SK-N-DZ (cell line): ENCODE data around the gene LCN12. TPM values are rescaled to one million over a fixed set of nuclear protein-coding genes. Genes with fewer than 3 reads are reported as not detected.

Experiments
- DNase-seq: peaks from one replicate; pipeline ENCODE4 v3.0.0-alpha.2; 2015; ENCODE audit warnings: low spot score
- polyA plus RNA-seq, 2 experiments: library from polyadenylated mRNA; depleted of rRNA; stranded (reverse); fragments of >200 nt; gene quantifications; 2 replicates each; pipeline ENCODE4 v1.2.3, GENCODE V29; 2014

The LCN12 gene, protein sequence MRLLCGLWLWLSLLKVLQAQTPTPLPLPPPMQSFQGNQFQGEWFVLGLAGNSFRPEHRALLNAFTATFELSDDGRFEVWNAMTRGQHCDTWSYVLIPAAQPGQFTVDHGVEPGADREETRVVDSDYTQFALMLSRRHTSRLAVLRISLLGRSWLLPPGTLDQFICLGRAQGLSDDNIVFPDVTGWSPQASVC
- 0.36 TPM in 1 of 2 replicates, not detected in the other for polyA plus RNA-seq (2014; cell fraction: cytosol; rRNA removed)
- polyA plus RNA-seq (2014; cell fraction: nucleus; rRNA removed), result 0.96 and 1.3 TPM in 2 replicates

DNA sequence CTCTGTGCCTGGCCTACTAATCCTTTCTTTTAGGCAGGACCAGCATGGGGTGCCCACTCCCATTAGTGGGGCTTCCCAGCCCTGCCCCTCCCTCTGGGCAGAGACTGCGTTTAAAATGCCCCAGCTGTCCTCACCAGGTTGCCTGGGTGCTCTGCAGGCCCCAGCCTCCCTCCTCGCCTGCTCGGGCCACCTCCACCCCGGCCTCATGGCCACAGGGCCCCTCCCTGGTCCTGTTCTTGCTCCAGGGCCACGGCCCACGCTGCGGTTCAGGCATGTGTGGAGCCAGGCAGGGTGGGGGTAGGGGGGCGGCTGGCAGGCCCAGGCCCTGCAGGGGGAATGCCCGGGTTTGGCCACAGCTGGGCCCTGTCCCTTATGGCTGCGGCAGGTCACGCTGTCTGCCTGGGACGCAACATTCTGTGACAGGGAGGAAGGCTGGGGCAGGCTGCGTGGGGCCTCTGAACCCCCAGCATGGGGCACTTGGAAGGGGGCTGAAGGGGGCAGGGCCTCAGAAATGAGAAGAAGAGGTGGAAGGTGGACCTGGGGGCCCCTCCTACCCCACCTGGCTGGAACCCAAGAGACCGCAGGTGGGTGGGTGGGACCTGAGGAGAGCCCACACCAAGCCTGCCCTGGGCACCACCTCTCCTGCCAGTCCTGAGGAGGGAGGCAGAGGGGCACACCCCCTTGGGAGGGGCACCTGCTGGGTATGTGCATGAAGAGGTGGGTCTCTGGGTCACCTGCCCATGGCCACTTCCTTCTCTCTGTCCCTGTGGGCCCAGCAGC lies at the start of gene LCN12:
Gene LCN12, plus strand, starts transcription at position 733 of the 780 bp plus-strand sequence. CDS start 55 bp downstream, outside the sequence.
- no peak for DNase-seq

DNA sequence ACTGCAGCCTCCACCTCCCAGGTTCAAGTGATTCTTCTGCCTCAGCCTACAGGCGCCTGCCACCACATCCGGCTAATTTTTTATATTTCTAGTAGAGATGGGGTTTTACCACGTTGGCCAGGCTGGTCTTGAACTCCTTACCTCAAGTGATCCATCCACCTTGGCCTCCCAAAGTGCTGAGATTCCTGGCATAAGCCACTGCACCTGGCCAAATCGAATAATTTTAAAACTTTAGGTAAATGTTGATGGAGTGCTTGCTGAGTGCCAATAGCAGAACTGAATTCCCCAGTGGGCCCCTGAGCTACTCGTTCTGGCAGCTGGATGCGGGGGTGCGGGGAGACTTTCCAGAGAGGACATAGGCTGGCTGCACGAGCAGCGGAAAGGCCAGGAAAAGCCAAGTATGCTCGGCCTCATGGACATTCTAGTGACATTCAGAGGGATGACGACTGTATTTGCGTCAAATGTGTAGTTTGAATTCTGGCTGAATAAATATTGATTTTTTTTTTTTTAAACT lies 49.0 kb upstream of the LCN12 start:
- no peak for DNase-seq

DNA sequence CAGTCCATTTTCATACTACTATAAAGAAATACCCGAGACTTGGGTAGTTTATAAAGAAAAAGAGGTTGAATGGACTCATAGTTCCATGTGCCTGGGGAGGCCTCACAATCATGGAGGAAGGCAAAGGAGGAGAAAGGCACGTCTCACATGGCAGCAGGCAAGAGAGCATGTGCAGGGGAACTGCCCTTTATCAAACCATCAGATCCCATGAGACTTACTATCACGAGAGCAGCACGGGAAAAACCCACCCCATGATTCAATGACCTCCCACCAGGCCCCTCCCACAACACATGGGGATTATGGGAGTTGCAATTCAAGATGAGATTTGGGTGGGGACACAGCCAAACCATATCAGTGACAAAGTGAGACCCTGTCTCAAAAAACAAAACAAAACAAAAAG lies 45.8 kb upstream of the LCN12 start:
- DNase-seq, result no peak

DNA sequence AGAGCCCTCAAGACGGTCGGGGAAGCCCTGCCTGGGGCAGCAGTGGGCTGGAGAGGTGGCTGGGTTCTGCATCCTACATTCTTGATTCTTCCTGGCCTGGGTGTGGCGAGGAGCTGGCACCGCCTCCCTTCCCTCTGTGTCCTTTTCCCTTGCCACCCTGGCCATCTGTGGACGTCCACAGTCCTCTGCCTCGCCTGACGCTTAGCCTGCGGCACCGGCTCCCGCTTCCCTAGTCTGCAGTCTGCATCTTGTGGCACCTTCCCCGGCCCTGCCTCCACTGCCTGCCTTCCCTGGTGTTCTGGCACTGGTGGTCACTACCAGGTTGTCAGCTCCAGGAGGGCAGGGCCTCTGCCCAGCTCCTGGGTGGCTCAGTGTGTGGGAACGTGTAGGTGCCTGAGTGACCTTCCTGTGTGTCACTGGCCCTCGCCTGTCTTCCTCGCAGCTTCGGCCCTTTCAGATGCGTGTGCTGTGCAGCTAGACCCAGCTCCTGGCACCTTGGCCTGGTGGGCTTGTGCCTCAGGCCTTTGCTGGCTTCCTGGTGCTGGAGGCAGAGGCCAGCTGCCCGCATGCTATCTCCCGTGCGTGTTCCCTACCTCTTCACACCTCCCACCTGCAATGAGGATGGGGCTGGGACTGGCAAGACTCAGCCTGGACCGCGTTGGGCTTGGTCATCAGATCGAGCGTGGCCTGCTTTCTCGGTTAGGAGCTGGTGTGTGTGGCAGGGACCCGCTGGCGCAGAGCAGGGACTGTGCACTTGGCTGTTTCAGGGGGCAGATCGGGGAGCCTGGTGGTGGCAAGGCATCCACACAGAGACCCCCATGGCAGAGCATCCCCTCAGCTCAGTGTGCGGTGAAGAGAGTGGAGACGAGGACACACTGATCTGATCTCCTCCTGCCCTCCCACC lies 44.8 kb upstream of the LCN12 start:
- no peak for DNase-seq

DNA sequence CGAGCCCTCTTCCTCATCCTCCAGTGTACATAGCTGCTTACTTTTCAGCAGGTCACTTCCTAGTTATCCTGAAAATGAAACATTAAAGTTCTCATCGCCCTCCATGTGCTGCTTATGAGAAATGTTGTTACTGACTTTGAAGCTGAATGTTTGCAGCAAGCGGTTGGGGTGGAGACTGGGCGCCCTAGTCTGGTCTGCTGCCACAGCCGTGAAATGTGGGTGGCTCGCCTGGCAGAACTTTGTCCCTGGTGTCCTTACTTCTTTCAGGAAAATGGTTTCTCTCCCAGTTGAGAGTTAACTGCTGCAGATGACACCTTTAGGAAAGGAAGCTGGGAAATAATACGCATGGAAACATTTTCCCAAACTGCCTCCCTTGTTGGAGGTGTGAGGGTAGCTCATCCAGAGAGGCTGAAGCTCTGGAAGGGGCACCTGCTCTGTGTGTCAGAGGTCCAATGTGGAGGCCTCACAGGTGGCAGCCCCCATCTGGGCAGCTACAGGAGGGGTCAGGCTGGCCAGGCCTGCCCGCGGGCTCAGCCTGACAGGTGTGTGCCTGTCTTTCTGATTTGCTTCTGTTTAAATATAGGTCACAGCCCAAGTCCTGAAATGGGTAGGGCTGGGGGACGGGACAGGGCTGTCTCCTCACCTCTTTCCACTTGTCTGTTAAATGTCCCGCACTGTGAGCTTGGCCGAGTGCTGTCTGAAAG lies 41.7 kb upstream of the LCN12 start:
- DNase-seq, result no peak

DNA sequence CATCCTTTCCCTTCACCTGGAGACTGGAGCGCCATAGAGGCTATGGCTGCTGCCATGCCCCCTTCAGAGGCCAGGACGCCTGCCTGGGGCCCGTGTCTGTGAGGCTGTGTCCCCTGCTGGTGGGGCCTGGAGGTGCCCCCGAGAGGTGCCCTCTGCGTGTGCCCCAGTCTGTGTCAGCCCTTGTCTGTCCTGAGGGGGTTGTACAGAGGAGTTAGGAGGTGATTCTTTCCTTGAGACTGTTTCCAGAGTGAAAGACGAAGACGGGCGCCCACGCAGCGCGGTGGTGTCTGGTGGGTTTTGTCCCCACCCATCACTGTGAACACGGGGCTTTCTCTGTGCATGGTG lies 41.2 kb upstream of the LCN12 start:
- no peak for DNase-seq

DNA sequence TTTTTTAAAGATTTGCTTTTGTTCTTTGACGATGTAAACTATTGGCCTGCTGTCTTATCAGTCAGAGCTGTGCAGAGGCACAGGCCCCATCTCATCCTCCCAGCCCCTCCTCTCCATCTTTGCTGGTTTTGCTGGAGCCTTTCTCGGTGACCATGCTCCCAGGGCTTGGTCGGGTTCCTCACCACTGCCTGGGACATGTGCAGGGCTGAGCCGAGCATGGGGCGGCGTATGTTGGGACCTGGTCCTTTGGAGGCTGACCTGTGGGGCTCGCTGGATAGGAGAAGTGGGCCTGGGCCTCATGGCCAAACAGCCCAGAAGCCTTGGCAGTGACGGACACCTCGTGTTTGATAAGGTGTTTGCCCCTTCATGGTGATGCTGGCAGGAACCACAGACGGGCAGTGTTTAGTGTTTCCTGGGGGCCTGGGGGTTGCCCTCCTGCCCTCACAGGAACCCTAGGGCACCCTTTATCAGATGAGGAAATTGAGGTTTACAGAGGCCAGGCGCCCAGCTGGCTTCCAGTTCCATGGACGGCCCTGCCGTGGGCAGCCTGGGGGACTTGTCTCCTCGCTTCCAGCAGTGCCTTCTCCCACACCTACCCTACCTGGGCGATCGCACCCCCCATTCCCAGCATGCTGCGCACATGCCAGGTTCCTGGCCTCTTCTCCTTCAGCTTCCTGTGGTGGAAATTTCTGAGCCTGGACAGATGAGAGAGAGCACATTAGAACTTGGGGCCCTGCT lies 38.2 kb upstream of the LCN12 start:
- no peak for DNase-seq

DNA sequence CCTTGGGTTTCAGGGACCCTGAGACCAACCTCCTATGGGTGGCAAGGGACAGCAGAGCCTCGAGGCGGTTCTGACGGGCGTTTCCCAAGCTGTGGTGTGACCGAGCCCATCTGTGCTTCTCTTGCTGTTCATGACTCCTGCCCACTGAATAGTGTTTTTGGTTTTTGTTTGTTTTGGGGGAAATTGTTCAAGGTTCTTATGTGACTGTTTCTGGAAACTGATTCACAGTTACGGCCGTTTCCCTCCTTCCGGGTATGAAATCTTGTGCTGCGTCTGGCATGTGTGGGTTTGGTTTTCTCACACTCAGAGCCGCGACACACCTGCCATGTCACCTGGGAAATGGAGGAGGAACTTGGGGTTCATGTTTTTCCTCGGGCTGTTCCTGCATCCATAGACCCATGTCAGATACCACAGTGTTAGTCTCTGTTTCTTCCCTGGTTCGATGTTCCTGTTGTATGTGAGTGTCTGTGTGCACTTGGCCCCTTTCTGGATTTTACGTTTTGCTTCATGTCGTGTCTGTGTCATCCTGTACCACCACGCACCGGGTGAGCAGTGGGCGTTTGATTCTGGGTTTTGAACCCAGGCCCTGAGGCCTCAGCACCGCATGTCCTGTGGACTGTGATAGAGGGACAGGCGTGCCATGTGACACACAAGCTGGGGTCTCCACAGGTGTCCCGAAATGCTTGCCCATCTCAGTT lies 36.3 kb upstream of the LCN12 start:
- DNase-seq, result no peak

DNA sequence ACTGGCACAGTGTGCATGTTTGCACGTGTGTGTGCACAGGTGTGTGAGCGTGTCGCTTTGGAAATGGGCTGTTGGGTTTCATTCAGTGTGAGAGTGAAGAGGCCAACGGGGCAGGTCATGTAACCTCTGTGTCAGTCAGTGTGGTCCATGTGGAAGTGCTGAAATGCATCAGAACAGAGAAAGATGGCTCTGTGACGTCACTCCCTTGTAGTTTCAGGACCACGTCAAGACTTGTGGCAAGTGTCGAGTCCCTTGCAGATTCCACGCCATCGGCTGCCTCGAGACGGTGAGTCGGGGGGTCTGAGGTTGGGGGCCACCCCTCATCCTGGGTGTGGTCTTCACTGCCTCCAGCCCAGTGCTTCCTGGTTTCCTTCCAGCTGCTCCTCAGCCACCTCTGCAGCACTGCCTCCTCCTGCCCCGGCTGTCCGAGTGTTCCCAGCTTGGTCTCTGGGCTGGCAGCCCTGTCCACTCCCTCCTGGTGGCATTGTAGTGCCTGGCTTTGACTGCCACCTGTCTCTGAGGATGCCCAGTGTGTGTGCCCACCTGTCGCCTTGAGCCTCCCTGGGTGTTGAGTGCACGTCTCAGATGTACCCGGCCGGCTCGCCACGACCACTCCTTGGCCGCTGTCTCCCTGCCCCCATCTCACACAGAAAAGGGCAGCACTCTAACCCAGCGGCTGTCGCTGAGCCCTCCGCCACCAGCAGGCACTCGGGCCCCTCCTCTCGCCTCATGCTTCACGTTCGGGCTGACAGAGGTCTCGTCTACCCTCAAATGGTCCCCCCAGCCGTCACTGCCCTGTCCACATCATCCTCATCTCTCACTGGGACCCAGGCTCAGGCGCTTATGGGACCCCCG lies 35.5 kb upstream of the LCN12 start:
- no peak for DNase-seq

DNA sequence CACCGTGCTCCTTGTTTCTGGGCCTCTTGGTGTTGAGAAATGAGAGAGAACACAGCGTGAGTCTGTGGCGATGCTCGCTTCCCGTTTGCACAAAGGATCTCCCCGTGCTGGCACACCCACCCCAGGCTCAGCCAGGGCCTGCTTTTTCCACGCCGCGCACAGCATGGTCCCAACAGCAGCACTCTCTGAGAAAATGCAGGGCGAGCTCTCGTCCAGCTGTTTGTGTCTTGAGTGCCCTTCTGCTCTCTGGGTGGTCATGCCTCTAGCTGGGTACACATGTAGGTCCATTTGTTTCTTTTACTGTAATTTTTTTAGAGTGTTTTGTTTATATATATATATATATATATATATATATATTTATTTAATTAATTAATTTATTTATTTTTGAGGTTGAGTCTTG lies 34.2 kb upstream of the LCN12 start:
- no peak for DNase-seq

DNA sequence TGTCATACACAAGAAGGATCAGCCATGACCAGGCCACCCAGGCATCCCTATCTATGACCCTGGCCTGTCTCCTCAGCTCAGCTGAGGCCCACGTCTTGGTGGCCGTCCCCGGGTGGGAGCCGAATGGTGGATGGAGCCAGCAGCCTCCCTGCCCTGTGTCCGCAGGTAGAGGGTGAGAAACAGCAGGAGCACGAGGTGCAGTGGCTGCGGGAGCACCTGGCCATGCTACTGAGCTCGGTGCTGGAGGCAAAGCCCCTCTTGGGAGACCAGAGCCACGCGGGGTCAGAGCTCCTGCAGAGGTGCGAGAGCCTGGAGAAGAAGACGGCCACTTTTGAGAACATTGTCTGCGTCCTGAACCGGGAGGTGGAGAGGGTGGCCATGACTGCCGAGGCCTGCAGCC lies 32.0 kb upstream of the LCN12 start:
- no peak for DNase-seq

DNA sequence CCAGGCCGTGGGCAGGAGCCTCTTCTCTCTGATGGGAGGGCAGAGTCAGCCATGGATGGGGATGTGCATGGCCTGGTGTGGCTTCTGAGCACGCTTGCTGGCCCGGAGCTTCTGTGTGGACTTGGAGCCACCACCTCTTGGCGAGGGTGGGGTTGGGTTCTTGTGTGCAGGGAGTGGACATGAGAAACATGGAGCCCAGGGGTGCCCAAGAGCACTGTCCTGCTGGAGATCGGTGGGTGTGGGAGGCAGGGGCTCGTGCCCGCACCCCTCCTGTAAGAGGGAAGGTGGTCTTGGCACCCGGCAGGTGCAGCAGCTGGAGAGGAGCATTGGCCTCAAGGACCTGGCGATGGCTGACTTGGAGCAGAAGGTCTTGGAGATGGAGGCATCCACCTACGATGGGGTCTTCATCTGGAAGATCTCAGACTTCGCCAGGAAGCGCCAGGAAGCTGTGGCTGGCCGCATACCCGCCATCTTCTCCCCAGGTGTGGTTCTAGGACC lies 31.3 kb upstream of the LCN12 start:
- DNase-seq, result no peak

DNA sequence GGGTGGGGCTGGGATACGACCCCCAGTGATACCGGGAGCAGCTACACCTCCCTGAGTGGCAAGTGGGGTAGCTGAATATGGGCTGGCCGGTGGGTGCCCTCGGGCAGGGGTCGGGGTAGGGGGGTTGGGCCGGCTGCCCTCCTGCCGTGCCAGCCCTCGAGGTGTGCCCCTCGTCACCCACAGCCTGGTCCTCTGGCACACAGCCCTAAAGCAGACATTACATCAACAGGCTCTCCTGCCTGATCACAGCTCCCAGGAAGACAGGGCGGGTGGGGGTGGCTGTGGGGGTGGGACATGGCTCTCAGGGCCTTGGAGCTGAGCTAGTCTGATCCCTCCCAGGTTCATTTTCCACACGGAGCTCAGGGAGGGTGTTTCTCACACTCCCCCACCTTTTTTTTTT lies 30.8 kb upstream of the LCN12 start:
- no peak for DNase-seq

DNA sequence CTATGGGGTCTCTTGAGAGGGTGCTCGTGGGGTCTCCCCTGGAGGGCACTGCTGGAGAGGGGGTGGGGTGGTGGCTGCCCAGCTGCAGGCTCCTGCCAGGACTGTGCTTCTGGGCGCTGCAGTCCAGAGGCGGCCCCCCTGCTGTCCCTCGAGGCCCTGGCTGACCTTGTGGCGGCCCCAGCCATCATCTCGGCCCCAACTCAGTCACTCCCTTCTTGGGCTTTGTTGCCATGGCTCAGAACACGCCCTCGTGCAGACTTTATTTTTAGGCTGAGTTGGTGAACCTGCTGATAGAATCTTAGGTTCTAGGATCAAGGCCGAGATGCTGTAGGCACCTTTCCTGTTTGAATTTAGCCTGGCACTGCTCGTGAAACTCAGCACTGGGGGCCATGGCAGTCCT lies 30.4 kb upstream of the LCN12 start:
- no peak for DNase-seq

DNA sequence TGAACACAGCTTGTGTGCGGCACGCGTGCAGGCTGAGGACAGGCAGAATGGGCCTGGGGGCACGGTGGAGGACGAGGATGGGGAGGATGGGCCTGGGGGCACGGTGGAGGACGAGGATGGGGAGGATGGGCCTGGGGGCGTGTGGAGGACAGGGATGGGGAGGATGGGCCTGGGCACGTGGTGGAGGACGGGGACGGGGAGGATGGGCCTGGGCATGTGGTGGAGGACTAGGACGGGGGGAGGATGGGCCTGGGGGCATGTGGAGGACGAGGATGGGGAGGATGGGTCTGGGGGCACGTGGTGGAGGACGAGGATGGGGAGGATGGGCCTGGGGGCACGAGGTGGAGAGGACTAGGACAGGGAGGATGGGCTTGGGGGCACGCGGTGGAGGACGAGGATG lies 29.5 kb upstream of the LCN12 start:
- no peak for DNase-seq

DNA sequence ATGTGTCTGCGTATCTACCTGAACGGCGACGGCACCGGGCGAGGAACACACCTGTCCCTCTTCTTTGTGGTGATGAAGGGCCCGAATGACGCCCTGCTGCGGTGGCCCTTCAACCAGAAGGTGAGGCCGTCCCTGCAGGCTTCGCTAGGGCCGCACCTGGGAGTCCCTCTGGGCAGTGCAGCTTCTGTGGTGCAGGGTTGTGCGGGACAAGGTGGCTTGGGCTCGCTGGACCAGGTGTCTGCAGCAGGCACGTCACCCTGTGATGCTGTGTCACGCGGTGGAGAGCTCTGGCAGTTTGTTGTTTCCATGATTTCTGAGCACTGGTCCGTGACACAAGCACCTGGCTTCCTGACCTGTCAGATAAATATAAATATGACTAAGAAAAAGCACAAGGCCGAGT lies 28.2 kb upstream of the LCN12 start:
- DNase-seq, result no peak

DNA sequence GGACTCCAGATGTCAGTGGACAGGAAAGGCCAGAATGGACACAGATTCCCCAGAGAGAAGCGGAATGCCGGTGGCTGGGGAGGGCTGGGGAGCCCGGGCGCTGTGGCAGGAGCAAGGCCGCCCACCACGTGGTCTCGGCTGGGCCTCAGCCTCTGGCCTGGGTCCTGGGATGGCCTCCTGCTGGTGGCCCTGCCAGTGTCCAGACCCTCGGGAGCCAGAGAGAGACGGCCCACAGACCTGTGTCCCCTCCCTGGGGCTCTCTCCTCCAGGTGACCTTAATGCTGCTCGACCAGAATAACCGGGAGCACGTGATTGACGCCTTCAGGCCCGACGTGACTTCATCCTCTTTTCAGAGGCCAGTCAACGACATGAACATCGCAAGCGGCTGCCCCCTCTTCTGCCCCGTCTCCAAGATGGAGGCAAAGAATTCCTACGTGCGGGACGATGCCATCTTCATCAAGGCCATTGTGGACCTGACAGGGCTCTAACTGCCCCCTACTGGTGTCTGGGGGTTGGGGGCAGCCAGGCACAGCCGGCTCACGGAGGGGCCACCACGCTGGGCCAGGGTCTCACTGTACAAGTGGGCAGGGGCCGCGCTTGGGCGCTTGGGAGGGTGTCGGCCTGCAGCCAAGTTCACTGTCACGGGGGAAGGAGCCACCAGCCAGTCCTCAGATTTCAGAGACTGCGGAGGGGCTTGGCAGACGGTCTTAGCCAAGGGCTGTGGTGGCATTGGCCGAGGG lies 26.5 kb upstream of the LCN12 start:
- DNase-seq, result no peak

DNA sequence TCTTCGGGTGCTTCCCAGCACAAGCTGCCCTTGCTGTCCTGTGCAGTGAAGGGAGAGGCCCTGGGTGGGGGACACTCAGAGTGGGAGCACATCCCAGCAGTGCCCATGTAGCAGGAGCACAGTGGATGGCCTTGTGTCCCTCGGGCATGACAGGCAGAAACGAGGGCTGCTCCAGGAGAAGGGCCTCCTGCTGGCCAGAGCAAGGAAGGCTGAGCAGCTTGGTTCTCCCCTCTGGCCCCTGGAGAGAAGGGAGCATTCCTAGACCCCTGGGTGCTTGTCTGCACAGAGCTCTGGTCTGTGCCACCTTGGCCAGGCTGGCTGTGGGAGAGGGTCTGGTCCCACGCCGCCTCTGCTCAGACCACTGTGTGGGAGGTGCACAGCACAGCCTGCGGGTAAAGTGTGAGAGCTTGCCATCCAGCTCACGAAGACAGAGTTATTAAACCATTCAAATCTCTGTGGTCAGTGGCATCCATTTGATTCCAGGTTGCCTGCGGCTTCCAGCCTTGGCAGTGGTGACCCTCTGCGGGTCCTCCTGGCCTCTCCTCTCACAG lies 25.8 kb upstream of the LCN12 start:
- no peak for DNase-seq
